Peyer's patch (tissue), 4 donors: ENCODE measurements around the gene FBXO17.

ENCODE experiments used
- CTCF ChIP-seq, 6 experiments: fragments of 450-650 bp in 4 of 6; fragments of 200-600 bp in 2 of 6; sonication (generic) in 1 of 6; IDR thresholded peaks; one replicate each; pipeline ENCODE4 v1.5.1; 2017 to 2019; ENCODE audit warnings: antibody characterized with exemption in 6 of 6, mild to moderate bottlenecking in 3 of 6, moderate library complexity in 1 of 6
- POLR2A ChIP-seq, 2 donors: fragments of 450-650 bp; IDR thresholded peaks; one replicate each; pipeline ENCODE4 v1.5.1; 2017; ENCODE audit warnings: antibody characterized with exemption in 2 of 2, mild to moderate bottlenecking in 2 of 2, moderate library complexity in 2 of 2

DNA sequence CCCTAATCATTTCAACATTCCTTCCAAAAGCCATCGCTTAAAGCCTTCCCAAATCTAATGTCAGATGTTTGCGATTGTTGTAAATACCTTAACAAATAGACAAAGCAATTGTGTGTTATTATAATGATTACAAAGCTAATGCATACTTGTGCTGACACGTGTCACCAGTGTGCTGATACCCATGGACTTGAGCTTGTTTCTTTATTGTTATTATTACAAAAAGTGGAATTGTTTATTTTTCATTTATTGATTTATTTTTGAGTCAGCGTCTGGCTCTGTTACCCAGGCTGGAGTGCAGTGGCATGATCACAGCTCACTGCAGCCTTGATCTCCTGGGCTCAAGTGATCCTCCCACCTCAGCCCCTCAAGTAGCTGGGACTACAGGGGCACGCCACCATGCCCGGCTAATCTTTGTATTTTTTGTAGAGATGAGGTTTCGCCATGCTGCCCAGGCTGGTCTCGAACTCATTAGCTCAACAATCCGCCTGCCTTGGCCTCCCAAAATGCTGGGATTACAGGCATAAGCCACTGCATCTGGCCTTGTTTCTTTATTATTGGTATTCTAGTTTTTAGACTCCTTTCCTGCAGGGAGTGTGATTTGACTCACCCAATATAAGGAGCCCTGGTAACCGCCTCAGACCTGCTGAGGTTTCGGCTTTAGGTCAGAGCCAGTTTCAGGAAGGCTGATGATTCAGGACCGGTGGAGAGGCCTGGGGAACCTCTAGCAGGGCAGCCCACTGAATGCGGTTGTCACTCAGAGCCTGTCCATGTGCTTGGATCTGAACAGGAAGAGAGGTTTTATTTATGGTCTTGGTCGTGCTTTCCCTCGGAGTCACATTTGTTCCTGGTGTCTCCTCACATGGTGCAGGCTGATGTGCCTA is 2.1 kb upstream of the FBXO17 start:
- TF ChIP-seq CTCF (IDR thresholded peaks at IDR 0.05), result no peak
- TF ChIP-seq POLR2A (IDR thresholded peaks at IDR 0.05), result no peak
